Ishikawa (cell line): ENCODE results near the gene CCDC200.
"Not testable (repeated sequence)": the region's sequence is repeated elsewhere in the genome, so short reads cannot be mapped to it uniquely, and the experiment has no call there.

ENCODE experiments used
- CEBPB ChIP-seq: IDR thresholded peaks from 2 replicates; pipeline ENCODE4 v1.6.1; 2012
- EGR1 ChIP-seq: IDR thresholded peaks from 2 replicates; pipeline ENCODE4 v1.6.1; 2012
- ZBTB7A ChIP-seq: IDR thresholded peaks from 2 replicates; pipeline ENCODE4 v1.6.1; 2012; ENCODE audit warnings: low read depth

DNA sequence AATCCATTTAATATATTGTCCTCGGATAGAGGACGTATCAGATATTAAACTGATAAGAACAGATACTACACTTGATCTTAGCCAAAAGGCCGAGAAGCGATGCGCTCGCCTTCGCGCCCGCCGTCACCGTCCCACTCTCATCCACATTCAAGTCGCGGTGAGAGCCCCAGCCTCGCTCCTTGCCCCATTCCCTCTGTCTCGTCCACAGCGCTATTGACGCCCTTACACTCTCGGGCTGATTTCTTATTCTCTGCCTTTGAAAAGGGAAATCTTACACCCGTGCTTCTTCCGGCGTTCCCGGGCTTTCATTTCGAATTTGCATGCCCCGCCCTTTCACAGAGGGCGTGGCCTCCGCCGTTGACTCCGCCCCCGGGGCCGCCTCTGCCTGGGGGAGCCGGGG is 5.5 kb upstream of the CCDC200 start, which contains the start of gene RNU2-1:
- TF ChIP-seq ZBTB7A, CEBPB, EGR1: not testable (repeated sequence)
